Endothelial cell of umbilical vein (primary cell): Measurements from ENCODE around the gene BLVRA. TPM values are rescaled to one million over a fixed set of nuclear protein-coding genes. Genes with fewer than 3 reads are reported as not detected.

ENCODE experiments used
- BruUV-seq: library from RNA; stranded (reverse); fragments of 400-500 nt; replicated peaks from 2 replicates; lab custom pipeline; 2021; lab: Mats Ljungman, UMichigan
- CTCF ChIA-PET: fragments of 300-600, 350-600 bp; sonication (Branson Sonifier 250); formaldehyde crosslinking; loops from one replicate; lab custom pipeline; 2021; ENCODE audit warnings: antibody characterized with exemption, inconsistent platforms; lab: Charles Lee
- POLR2A ChIA-PET: fragments of 300-600, 350-600 bp; sonication (Branson Sonifier 250); formaldehyde crosslinking; loops from one replicate; lab custom pipeline; 2021; ENCODE audit warnings: antibody characterized with exemption, inconsistent platforms; lab: Charles Lee
- DNase-seq: peaks from one replicate; pipeline ENCODE4 v3.0.0-alpha.2; 2011; ENCODE audit warnings: low read depth, low spot score
- FAIRE-seq: peaks from 2 replicates; lab custom pipeline; 2011; peaks lifted over from hg19 to GRCh38; lab: Jason Lieb, UNC
- H2AFZ ChIP-seq: 2 replicates; pipeline ENCODE4 v1.6.0; 2012; ENCODE audit warnings: low read depth, low read length, control low read depth, inconsistent platforms
- H3K27ac ChIP-seq: 2 replicates; pipeline ENCODE4 v1.5.1; 2011; ENCODE audit warnings: low read depth, mild to moderate bottlenecking, control low read depth, low read length, moderate library complexity; ENCODE audit not compliant: insufficient read depth
- H3K27me3 ChIP-seq, 2 experiments: 2 replicates each; pipeline versions ENCODE4 v1.6.0 to v1.6.1; 2011; ENCODE audit warnings: low read length in 2 of 2, mixed read lengths in 1 of 2; ENCODE audit not compliant: control insufficient read depth in 2 of 2, insufficient read depth in 2 of 2
- H3K36me3 ChIP-seq, 2 experiments: 2 replicates in 1 of 2; 3 replicates in 1 of 2; pipeline ENCODE4 v1.5.1; 2011; ENCODE audit warnings: low read length in 2 of 2, mild to moderate bottlenecking in 1 of 2, moderate library complexity in 1 of 2; ENCODE audit not compliant: control insufficient read depth in 2 of 2, insufficient read depth in 2 of 2; ENCODE audit errors: extremely low read depth in 1 of 2
- H3K4me1 ChIP-seq: 3 replicates; pipeline ENCODE4 v1.5.1; 2011; ENCODE audit warnings: mild to moderate bottlenecking, low read length; ENCODE audit not compliant: control insufficient read depth, insufficient read depth; ENCODE audit errors: extremely low read depth
- H3K4me2 ChIP-seq: 2 replicates; pipeline ENCODE4 v1.6.1; 2011; ENCODE audit warnings: low read length, control low read depth, mixed read lengths; ENCODE audit not compliant: insufficient read depth
- H3K4me3 ChIP-seq, 3 experiments: fragments of 200-600 bp in 1 of 3; sonication (generic), shearing (Covaris generic) in 1 of 3; replicated peaks in 1 of 3; 2 replicates each; pipeline ENCODE4 v1.5.1; 2011 to 2016; ENCODE audit warnings: control low read depth in 3 of 3, low read length in 3 of 3, mild to moderate bottlenecking in 2 of 3, inconsistent platforms in 1 of 3, low read depth in 1 of 3, moderate library complexity in 1 of 3; ENCODE audit not compliant: insufficient read depth in 1 of 3
- H3K79me2 ChIP-seq: 2 replicates; pipeline ENCODE4 v1.6.0; 2012; ENCODE audit warnings: low read length, inconsistent platforms; ENCODE audit not compliant: control insufficient read depth, insufficient read depth
- H3K9ac ChIP-seq: replicated peaks from 2 replicates; pipeline ENCODE3; 2011; ENCODE audit warnings: low read length, control low read depth; ENCODE audit not compliant: insufficient read depth; ENCODE audit errors: extremely low read depth
- H3K9me1 ChIP-seq: replicated peaks from 3 replicates; pipeline ENCODE4 v1.6.0; 2011; ENCODE audit warnings: mild to moderate bottlenecking, low read length; ENCODE audit not compliant: control insufficient read depth, insufficient read depth; ENCODE audit errors: extremely low read depth
- H3K9me3 ChIP-seq: replicated peaks from 2 replicates; pipeline ENCODE4 v1.5.1; 2012; ENCODE audit warnings: low read length, inconsistent platforms; ENCODE audit not compliant: control insufficient read depth, insufficient read depth
- H4K20me1 ChIP-seq: replicated peaks from 2 replicates; pipeline ENCODE3; 2011; ENCODE audit warnings: mild to moderate bottlenecking, low read length; ENCODE audit not compliant: control insufficient read depth, insufficient read depth; ENCODE audit errors: extremely low read depth
- CTCF ChIP-seq, 2 donors: IDR thresholded peaks; 1 replicate in 1 of 2; 2 replicates in 1 of 2; pipeline ENCODE4 v1.5.1; 2011; ENCODE audit warnings: low read length in 2 of 2, mild to moderate bottlenecking in 2 of 2, moderate library complexity in 2 of 2, control low read depth in 1 of 2, inconsistent platforms in 1 of 2, low read depth in 1 of 2; ENCODE audit not compliant: insufficient read depth in 1 of 2; ENCODE audit errors: extremely low read depth in 1 of 2
- EZH2 ChIP-seq: IDR thresholded peaks from 2 replicates; pipeline ENCODE4 v1.6.1; 2012; ENCODE audit warnings: borderline replicate concordance, low read depth, mild to moderate bottlenecking, moderate library complexity, low read length, inconsistent platforms; ENCODE audit not compliant: severe bottlenecking
- FOS ChIP-seq: IDR thresholded peaks from 2 replicates; pipeline ENCODE4 v1.6.1; 2011; ENCODE audit warnings: mild to moderate bottlenecking, low read length, moderate library complexity, borderline replicate concordance; ENCODE audit not compliant: insufficient read depth
- GATA2 ChIP-seq: IDR thresholded peaks from 2 replicates; pipeline ENCODE4 v1.7.0; 2011; ENCODE audit warnings: low read depth, mild to moderate bottlenecking, moderate library complexity, mixed read lengths, low read length; ENCODE audit not compliant: insufficient read length, insufficient read depth
- JUN ChIP-seq: IDR thresholded peaks from 2 replicates; pipeline ENCODE4 v1.6.1; 2011; ENCODE audit warnings: borderline replicate concordance, low read depth; ENCODE audit not compliant: insufficient read length, insufficient read depth
- MAX ChIP-seq: IDR thresholded peaks from 2 replicates; pipeline ENCODE4 v1.6.1; 2011; ENCODE audit not compliant: insufficient read depth, insufficient read length
- MYC ChIP-seq: IDR thresholded peaks from one replicate; pipeline ENCODE4 v1.6.1; 2011; ENCODE audit warnings: mild to moderate bottlenecking, low read depth, low read length
- POLR2A ChIP-seq: IDR thresholded peaks from 2 replicates; pipeline ENCODE4 v1.6.1; 2012; ENCODE audit warnings: low read depth, mild to moderate bottlenecking, control low read depth, low read length
- POLR2AphosphoS5 ChIP-seq: IDR thresholded peaks from 2 replicates; pipeline ENCODE4 v1.6.1; 2012; ENCODE audit warnings: low read depth, mild to moderate bottlenecking, control low read depth, low read length, moderate library complexity; ENCODE audit not compliant: insufficient read depth
- dilution Hi-C: fragments of 300-500 bp; cut with MboI; formaldehyde crosslinking; loops from one replicate; pipeline ENCODE4 v1.15.0; 2019; ENCODE audit warnings: low sequenced_read_pairs; ENCODE audit not compliant: extremely low pct_ligation_motif_present
- intact Hi-C: fragments of 100-400 bp; cut with micrococcal nuclease; formaldehyde crosslinking; loops from one replicate; pipeline ENCODE4 v1.10.0; 2022
- polyA plus RNA-seq, 4 experiments: library from polyadenylated mRNA; depleted of rRNA in 3 of 4; stranded (reverse) in 3 of 4; unstranded in 1 of 4; fragments of >200 nt; gene quantifications; 2 replicates each; pipeline versions ENCODE4 v1.2.1 to v1.2.3, GENCODE V29; 2011 to 2012; ENCODE audit warnings: missing spikeins in 1 of 4
- total RNA-seq: library from RNA; stranded (reverse); gene quantifications from 2 replicates; pipeline ENCODE4 v1.2.3, GENCODE V29; 2021

Gene BLVRA
- total and polyA plus RNA-seq, 2 donors (not counting 3 experiments of a cell fraction or from before 2014, with no cell fraction given), result 24.0 to 34.5 TPM

GRCh38 chr7:43856316-43856715, 97.8 kb downstream of the BLVRA start:
- Histone ChIP-seq H3K4me3 (no peak overlapping the region), H3K9ac (no peak overlapping the region), H3K27ac (no peak overlapping the region), H3K4me2 (no peak overlapping the region), H3K27me3 (peaks cover 0 to 2% of the 10 kb centered on the region in 2 experiments), H3K36me3 (no peaks in the 10 kb centered on the region), H2AFZ (no peak overlapping the region), H3K9me3 (no peaks in the 10 kb centered on the region), H4K20me1 (no peaks in the 10 kb centered on the region), H3K9me1 (no peaks in the 10 kb centered on the region), H3K79me2 (no peaks in the 10 kb centered on the region), H3K4me1 (no peaks in the 10 kb centered on the region)
- no peak for DNase-seq
- ChIA-PET CTCF (interaction anchor here (1.0 kb wide), 1 partner anchor 17 kb away, joined by 3 read pairs; no protein-coding TSS in a partner anchor), POLR2A (no interaction called here)
- BruUV-seq, result no TSS peak
- dilution Hi-C loops, result no loop called here
- TF ChIP-seq JUN (no peak), EZH2 (no peak), POLR2A (no peak), MAX (no peak), GATA2 (no peak), MYC (no peak), CTCF (IDR thresholded peaks at IDR 0.05; ENCODE audit: extremely low read depth in 1 of 2, insufficient read depth in 1 of 2, low read depth in 1 of 2, low read length in 2 of 2) (no peak), FOS (no peak), POLR2AphosphoS5 (no peak)
- no peak for FAIRE-seq
- intact Hi-C loops, result no loop called here

Other genes starting within 250 kb of the BLVRA start
- gene STK17A, start 175.6 kb upstream of the BLVRA start, total RNA-seq, result 53.9 and 58.8 TPM in 2 replicates
- 10.6 and 11.7 TPM in 2 replicates for gene STK17A, start 175.6 kb upstream of the BLVRA start, polyA plus RNA-seq
- gene COA1, start 29.2 kb upstream of the BLVRA start, total RNA-seq, result 55.1 and 58.0 TPM in 2 replicates
- 24.8 and 38.1 TPM in 2 replicates for gene COA1, start 29.2 kb upstream of the BLVRA start, polyA plus RNA-seq
- gene MRPS24, start 110.8 kb downstream of the BLVRA start, total RNA-seq, result 105 and 110 TPM in 2 replicates
- gene MRPS24, start 110.8 kb downstream of the BLVRA start, polyA plus RNA-seq, result 279 and 293 TPM in 2 replicates
- 25.3 and 26.8 TPM in 2 replicates for gene URGCP, start 147.9 kb downstream of the BLVRA start, total RNA-seq
- 13.1 and 14.9 TPM in 2 replicates for gene URGCP, start 147.9 kb downstream of the BLVRA start, polyA plus RNA-seq
- gene UBE2D4, start 167.8 kb downstream of the BLVRA start, total RNA-seq, result 11.3 and 11.7 TPM in 2 replicates
- gene UBE2D4, start 167.8 kb downstream of the BLVRA start, polyA plus RNA-seq, result 19.8 and 27.1 TPM in 2 replicates
- 0.12 TPM in 1 of 2 replicates, not detected in the other for gene SPDYE1, start 239.2 kb downstream of the BLVRA start, total RNA-seq
- not detected in 2 replicates for gene SPDYE1, start 239.2 kb downstream of the BLVRA start, polyA plus RNA-seq